ENCODE data around the gene DTNB. TPM values are rescaled to one million over a fixed set of nuclear protein-coding genes. Genes with fewer than 3 reads are reported as not detected.

Gene DTNB
- total and polyA plus RNA-seq, 10 of the 15 experiments (the other 5 are each of a cell fraction or from before 2014, with no cell fraction given), result 4.5 to 30.6 (median 11.9) TPM

DNA sequence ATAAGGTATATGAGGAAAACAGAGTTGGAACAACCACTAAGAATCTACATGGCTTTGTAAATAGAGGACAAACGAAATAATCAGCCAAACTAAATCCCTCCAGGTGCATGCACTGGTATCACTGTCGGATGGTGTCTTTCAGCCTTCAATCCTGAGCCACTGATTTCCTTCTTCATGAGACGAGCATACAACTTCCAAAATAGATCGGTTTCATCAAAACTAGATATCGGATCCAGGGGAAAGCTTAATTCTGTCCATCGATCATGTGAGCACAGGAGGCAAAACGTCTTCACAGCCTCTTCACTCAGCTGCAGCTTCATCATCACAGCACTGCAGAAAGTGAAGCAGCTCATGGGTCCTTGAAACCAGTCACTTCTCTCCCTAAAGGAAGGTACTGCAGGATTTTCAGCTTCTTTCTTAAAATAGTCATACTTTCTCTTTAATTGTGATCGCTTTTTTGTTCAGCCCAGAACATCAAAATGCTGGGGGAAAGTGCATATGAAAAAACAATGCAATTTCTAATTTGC is 80.5 kb downstream of the DTNB start:
- FAIRE-seq, result no peak
- ATAC-seq, result no peak; the same call in 2 of the 3 replicates

More for the DNA sequence above, 80.5 kb downstream of the DTNB start:
- Histone ChIP-seq H3K27ac (ENCODE audit: control insufficient read depth, insufficient read depth) (no peak overlapping the region), H3K79me2 (ENCODE audit: control insufficient read depth, insufficient read depth, low read length) (no peaks in the 10 kb centered on the region), H4K20me1 (ENCODE audit: control insufficient read depth, insufficient read depth) (no peaks in the 10 kb centered on the region), H3K4me3 (no peak overlapping the region), H3K4me1 (ENCODE audit: control insufficient read depth, insufficient read depth, low read length) (peaks cover 19% of the 10 kb centered on the region), H3K9ac (ENCODE audit: control insufficient read depth, insufficient read depth, low read length) (no peak overlapping the region), H3K27me3 (replicated peaks in 1 of 2; ENCODE audit: control insufficient read depth in 2 of 2, insufficient read depth in 2 of 2, low read length in 1 of 2) (no peaks in the 10 kb centered on the region), H3K36me3 (ENCODE audit: control insufficient read depth in 2 of 2, insufficient read depth in 2 of 2, low read length in 1 of 2) (no peaks in the 10 kb centered on the region; a peak in 1 of 4 replicates), H2AFZ (ENCODE audit: control insufficient read depth, low read depth, low read length) (no peak overlapping the region), H3K4me2 (ENCODE audit: control insufficient read depth, insufficient read depth) (no peak overlapping the region), H3K9me3 (replicated peaks; ENCODE audit: control insufficient read depth, insufficient read depth, low read length) (no peaks in the 10 kb centered on the region)
- intact Hi-C loops (cut with micrococcal nuclease; ENCODE audit: unreplicated experiment), result no loop called here
- DNase-seq (ENCODE audit: low read depth, low spot score), result no peak
- 90% methylated on average over 8 of the region's 8 CpGs for WGBS (ENCODE audit: insufficient coverage, insufficient replicate concordance, low lambda C conversion rate, missing lambda C conversion rate)
- RAD21 ChIA-PET (ENCODE audit: unreplicated experiment), result interaction anchor here (0.6 to 1.7 kb wide), 8 partner anchors 17 to 1550 kb away, joined by 3 to 4 read pairs (median 3); no protein-coding TSS in a partner anchor
- POLR2A ChIA-PET, result interaction anchor here (0.8 to 1.3 kb wide), 3 partner anchors 9 to 314 kb away, joined by 4 read pairs; no protein-coding TSS in a partner anchor
- in situ Hi-C loops (cut with MboI), result no loop called here
- SMC1A ChIA-PET (ENCODE audit: uncharacterized antibody, unreplicated experiment), result interaction anchor here (1.0 to 2.3 kb wide), 7 partner anchors 9 to 259 kb away, joined by 3 to 19 read pairs (median 3); no protein-coding TSS in a partner anchor
- CTCF ChIA-PET, result interaction anchor here (0.5 to 2.3 kb wide), 9 partner anchors 8 to 618 kb away, joined by 3 to 18 read pairs (median 3); no protein-coding TSS in a partner anchor
- TF ChIP-seq BACH1 (IDR thresholded peaks at IDR 0.05; ENCODE audit: borderline replicate concordance) (no peak), FOXK2 (IDR thresholded peaks at IDR 0.05) (no peak), ASH2L (IDR thresholded peaks at IDR 0.05; ENCODE audit: borderline replicate concordance, low read depth) (no peak), SIX5 (IDR thresholded peaks at IDR 0.05; ENCODE audit: low read depth, low read length, severe bottlenecking) (no peak), NFYA (IDR thresholded peaks at IDR 0.05; ENCODE audit: borderline replicate concordance, low read depth, low read length) (no peak), HDGF (IDR thresholded peaks at IDR 0.05) (no peak), BRCA1 (IDR thresholded peaks at IDR 0.05; ENCODE audit: low read depth, low read length) (no peak), WRNIP1 (IDR thresholded peaks at IDR 0.05; ENCODE audit: borderline replicate concordance, low read depth, low read length) (no peak), RCOR1 (conservative IDR thresholded peaks at IDR 0.05; ENCODE audit: low read depth, low read length) (no peak), CHD4 (IDR thresholded peaks at IDR 0.05) (no peak), EZH2 (IDR thresholded peaks at IDR 0.05; ENCODE audit: borderline replicate concordance, control insufficient read depth, low read depth, low read length) (no peak), SMAD1 (IDR thresholded peaks at IDR 0.05; ENCODE audit: low read depth, partially characterized antibody) (no peak), ZNF274 (IDR thresholded peaks at IDR 0.05; ENCODE audit: insufficient read depth, insufficient read length) (no peak), EED (IDR thresholded peaks at IDR 0.05; ENCODE audit: low read depth) (no peak), NFIC (IDR thresholded peaks at IDR 0.05; ENCODE audit: low read depth, low read length) (no peak), NRF1 (conservative IDR thresholded peaks at IDR 0.05; ENCODE audit: low read depth, low read length) (no peak)
- no TSS peak for BruUV-seq (replicated peaks)

Data from GM12878 (cell line).